RWPE2 (cell line): ENCODE results near the gene TMC2.

ENCODE experiments used
- ATAC-seq: fragments of 200-7000 bp; cut with Tn5 transposase; 3 replicates; pipeline ENCODE4 v1.9.1; 2021; ENCODE audit warnings: low read depth
- DNase-seq: peaks from one replicate; pipeline ENCODE4 v3.0.0-alpha.2; 2020; ENCODE audit warnings: low spot score
- H3K27ac ChIP-seq: fragments of 450-650 bp; 2 replicates; pipeline ENCODE4 v1.5.1; 2017; ENCODE audit warnings: mild to moderate bottlenecking; ENCODE audit not compliant: poor library complexity, severe bottlenecking
- H3K27me3 ChIP-seq: fragments of 250-450 bp; sonication (Bioruptor Pico); 2 replicates; pipeline ENCODE4 v1.5.1; 2021; ENCODE audit warnings: mild to moderate bottlenecking, moderate library complexity; ENCODE audit not compliant: insufficient read depth, poor library complexity, severe bottlenecking
- H3K36me3 ChIP-seq: fragments of 250-450 bp; sonication (Bioruptor Pico); 2 replicates; pipeline ENCODE4 v1.5.1; 2020; ENCODE audit warnings: low read depth, mild to moderate bottlenecking, moderate library complexity
- H3K4me1 ChIP-seq: fragments of 250-450 bp; sonication (Bioruptor Pico); 2 replicates; pipeline ENCODE4 v1.5.1; 2021; ENCODE audit warnings: mild to moderate bottlenecking, moderate library complexity; ENCODE audit not compliant: insufficient read depth, poor library complexity, severe bottlenecking
- H3K4me3 ChIP-seq: fragments of 250-450 bp; sonication (Bioruptor Pico); 2 replicates; pipeline ENCODE4 v1.5.1; 2021; ENCODE audit warnings: mild to moderate bottlenecking, moderate library complexity; ENCODE audit not compliant: severe bottlenecking
- H3K9me3 ChIP-seq: fragments of 250-450 bp; sonication (Bioruptor Pico); 2 replicates; pipeline ENCODE4 v1.5.1; 2021; ENCODE audit warnings: mild to moderate bottlenecking, moderate library complexity; ENCODE audit not compliant: severe bottlenecking
- CTCF ChIP-seq: fragments of 450-650 bp; IDR thresholded peaks from one replicate; pipeline ENCODE4 v1.5.1; 2017; ENCODE audit warnings: mild to moderate bottlenecking, moderate library complexity; ENCODE audit not compliant: poor library complexity, severe bottlenecking

TMC2 gene

GRCh38 chr20:2515203-2515602 lies 21.2 kb upstream of the TMC2 start:
- Histone ChIP-seq H3K27ac (no peak overlapping the region), H3K4me3 (no peak overlapping the region), H3K9me3 (no peaks in the 10 kb centered on the region), H3K36me3 (no peaks in the 10 kb centered on the region), H3K27me3 (no peaks in the 10 kb centered on the region), H3K4me1 (no peaks in the 10 kb centered on the region)
- no peak for TF ChIP-seq CTCF
- ATAC-seq = no peak
- DNase-seq = no peak

GRCh38 chr20:2516399-2516798 lies 20.0 kb upstream of the TMC2 start:
- Histone ChIP-seq H3K4me3 (no peak overlapping the region), H3K9me3 (no peaks in the 10 kb centered on the region), H3K4me1 (no peaks in the 10 kb centered on the region), H3K36me3 (no peaks in the 10 kb centered on the region), H3K27ac (no peak overlapping the region), H3K27me3 (no peaks in the 10 kb centered on the region)
- TF ChIP-seq CTCF = no peak
- ATAC-seq (no peak), DNase-seq (no peak)

GRCh38 chr20:2518096-2518495 lies 18.3 kb upstream of the TMC2 start:
- ATAC-seq (no peak), DNase-seq (no peak)
- no peak overlapping the region for H3K27ac ChIP-seq
- no peaks in the 10 kb centered on the region for H3K9me3 ChIP-seq
- no peak overlapping the region for H3K4me3 ChIP-seq
- H3K36me3 ChIP-seq = no peaks in the 10 kb centered on the region
- no peaks in the 10 kb centered on the region for H3K27me3 ChIP-seq
- no peaks in the 10 kb centered on the region for H3K4me1 ChIP-seq
- TF ChIP-seq CTCF = no peak

GRCh38 chr20:2518558-2518957 lies 17.8 kb upstream of the TMC2 start:
- no peak for TF ChIP-seq CTCF
- Histone ChIP-seq H3K4me3 (no peak overlapping the region), H3K27ac (no peak overlapping the region), H3K36me3 (no peaks in the 10 kb centered on the region), H3K4me1 (no peaks in the 10 kb centered on the region), H3K27me3 (no peaks in the 10 kb centered on the region), H3K9me3 (no peaks in the 10 kb centered on the region)
- no peak for ATAC-seq
- DNase-seq = no peak

- no peak for ATAC-seq
- TF ChIP-seq CTCF = no peak
- Histone ChIP-seq H3K27ac (no peak overlapping the region), H3K27me3 (no peaks in the 10 kb centered on the region), H3K4me3 (no peak overlapping the region), H3K4me1 (no peaks in the 10 kb centered on the region), H3K36me3 (no peaks in the 10 kb centered on the region), H3K9me3 (no peaks in the 10 kb centered on the region)
- DNase-seq = no peak
These were observed 17.1 kb upstream of the TMC2 start for GRCh38 chr20:2519115-2519809.
